ENCODE measurements around the gene NBAS. TPM values are rescaled to one million over a fixed set of nuclear protein-coding genes. Genes with fewer than 3 reads are reported as not detected.

Gene NBAS
- total RNA-seq, 3 donors from 2014 or later (not counting 1 experiment from before 2014, with no cell fraction given), result 27.8 to 34.7 (median 29.2) TPM

DNA sequence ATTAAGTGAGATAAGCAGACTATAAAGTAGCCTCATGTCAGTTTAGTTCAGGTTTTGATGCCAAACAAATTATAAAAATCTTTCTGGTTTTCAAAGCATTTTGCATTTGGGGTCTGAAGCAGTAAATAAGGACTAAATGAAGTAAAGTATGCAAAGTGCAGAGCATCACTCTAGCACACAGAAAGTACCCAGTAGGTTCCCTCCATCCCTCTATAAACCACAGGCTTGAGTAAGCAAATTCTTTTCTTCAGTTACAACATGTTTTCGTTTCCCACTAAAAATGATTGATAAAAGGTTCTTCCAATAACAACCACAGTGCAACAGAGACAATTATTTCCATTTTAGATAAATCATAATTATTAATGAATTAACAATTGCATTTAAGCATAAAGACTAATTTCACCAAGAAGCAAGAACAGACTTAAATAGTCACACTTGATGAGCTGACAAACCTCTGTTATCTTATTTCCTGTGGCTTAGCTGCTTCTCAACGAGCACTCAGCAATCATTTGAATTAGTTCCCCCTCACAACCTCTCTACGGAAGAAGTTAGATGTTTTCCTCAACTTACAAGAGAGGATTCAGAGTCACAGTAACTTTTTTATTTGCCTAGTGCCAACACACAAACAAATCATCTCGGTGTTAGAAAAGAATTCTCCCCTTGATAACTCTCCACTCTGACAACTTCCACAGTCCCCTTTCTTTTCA, 249.8 kb downstream of the NBAS start:
- Histone ChIP-seq H3K27me3 (ENCODE audit: control insufficient read depth, insufficient read depth, low read length) (no peaks in the 10 kb centered on the region), H3K9me3 (ENCODE audit: control insufficient read depth, insufficient read depth, low read length) (peaks cover 3% of the 10 kb centered on the region), H3K36me3 (ENCODE audit: control insufficient read depth, insufficient read depth, low read length) (peaks cover 6% of the 10 kb centered on the region), H3K27ac (ENCODE audit: low read length) (peak overlapping the region; percentile 67), H3K4me3 (ENCODE audit: low read length) (no peak overlapping the region), H3K4me1 (ENCODE audit: control insufficient read depth, insufficient read depth, low read length) (peaks cover 31% of the 10 kb centered on the region)
- intact Hi-C loops (cut with micrococcal nuclease), result no loop called here
- ATAC-seq, result peak; percentile 52 to 76 (median 74)
- Mint-ChIP-seq H3K27me3 (ENCODE audit: low read depth in 2 of 2) (no peaks in the 10 kb centered on the region), H3K9me3 (no peaks in the 10 kb centered on the region), H3K4me1 (peaks cover 57 to 72% of the 10 kb centered on the region in 2 donors), H3K36me3 (peaks cover 9% of the 10 kb centered on the region), H3K27ac (peak overlapping the region; percentile 83 to 85), H3K4me3 (peak overlapping the region; percentile 65)
- 3% methylated on average over 3 of the region's 4 CpGs for WGBS (ENCODE audit: insufficient coverage)
- no peak for TF ChIP-seq CTCF (IDR thresholded peaks at IDR 0.05)
- DNase-seq, result peak in 1 of 2 donors; percentile 27

GRCh38 chr2:15307526-15307925, 253.6 kb downstream of the NBAS start:
- 100% methylated on average over 1 of the region's 2 CpGs for WGBS (ENCODE audit: insufficient coverage)
- intact Hi-C loops (cut with micrococcal nuclease), result no loop called here
- Histone ChIP-seq H3K27ac (ENCODE audit: low read length) (no peak overlapping the region), H3K9me3 (ENCODE audit: control insufficient read depth, insufficient read depth, low read length) (no peaks in the 10 kb centered on the region), H3K4me3 (ENCODE audit: low read length) (no peak overlapping the region), H3K27me3 (ENCODE audit: control insufficient read depth, insufficient read depth, low read length) (no peaks in the 10 kb centered on the region), H3K4me1 (ENCODE audit: control insufficient read depth, insufficient read depth, low read length) (peaks cover 15% of the 10 kb centered on the region), H3K36me3 (ENCODE audit: control insufficient read depth, insufficient read depth, low read length) (peaks cover 18% of the 10 kb centered on the region)
- Mint-ChIP-seq H3K4me3 (no peak overlapping the region), H3K4me1 (peaks cover 36 to 45% of the 10 kb centered on the region in 2 donors), H3K9me3 (peaks cover 0 to 2% of the 10 kb centered on the region in 2 donors), H3K36me3 (peaks cover 20% of the 10 kb centered on the region), H3K27me3 (ENCODE audit: low read depth in 2 of 2) (no peaks in the 10 kb centered on the region), H3K27ac (no peak overlapping the region)
- ATAC-seq (no peak), DNase-seq (no peak)
- no peak for TF ChIP-seq CTCF (IDR thresholded peaks at IDR 0.05)

GRCh38 chr2:15306706-15307105, 254.4 kb downstream of the NBAS start:
- Histone ChIP-seq H3K27me3 (ENCODE audit: control insufficient read depth, insufficient read depth, low read length) (no peaks in the 10 kb centered on the region), H3K27ac (ENCODE audit: low read length) (no peak overlapping the region), H3K36me3 (ENCODE audit: control insufficient read depth, insufficient read depth, low read length) (peaks cover 25% of the 10 kb centered on the region), H3K9me3 (ENCODE audit: control insufficient read depth, insufficient read depth, low read length) (no peaks in the 10 kb centered on the region), H3K4me1 (ENCODE audit: control insufficient read depth, insufficient read depth, low read length) (peaks cover 7% of the 10 kb centered on the region), H3K4me3 (ENCODE audit: low read length) (no peak overlapping the region)
- intact Hi-C loops (cut with micrococcal nuclease), result no loop called here
- Mint-ChIP-seq H3K4me3 (no peak overlapping the region), H3K36me3 (peaks cover 22% of the 10 kb centered on the region), H3K27me3 (ENCODE audit: low read depth in 2 of 2) (no peaks in the 10 kb centered on the region), H3K4me1 (peaks cover 33 to 37% of the 10 kb centered on the region in 2 donors), H3K9me3 (peaks cover 0 to 2% of the 10 kb centered on the region in 2 donors), H3K27ac (no peak overlapping the region)
- no peak for ATAC-seq
- TF ChIP-seq CTCF (IDR thresholded peaks at IDR 0.05), result no peak
- DNase-seq, result no peak
- WGBS (ENCODE audit: insufficient coverage), result 98% methylated on average over 3 of the region's 3 CpGs

GRCh38 chr2:15303874-15304273, 257.3 kb downstream of the NBAS start:
- 75% methylated on average over 1 of the region's 2 CpGs for WGBS (ENCODE audit: insufficient coverage)
- Mint-ChIP-seq H3K4me3 (no peak overlapping the region), H3K27ac (no peak overlapping the region), H3K36me3 (peaks cover 28% of the 10 kb centered on the region), H3K27me3 (ENCODE audit: low read depth in 2 of 2) (no peaks in the 10 kb centered on the region), H3K4me1 (peaks cover 22 to 23% of the 10 kb centered on the region in 2 donors), H3K9me3 (peaks cover 0 to 2% of the 10 kb centered on the region in 2 donors)
- ATAC-seq (no peak), DNase-seq (no peak)
- intact Hi-C loops (cut with micrococcal nuclease), result no loop called here
- Histone ChIP-seq H3K9me3 (ENCODE audit: control insufficient read depth, insufficient read depth, low read length) (no peaks in the 10 kb centered on the region), H3K4me3 (ENCODE audit: low read length) (no peak overlapping the region), H3K36me3 (ENCODE audit: control insufficient read depth, insufficient read depth, low read length) (peaks cover 25% of the 10 kb centered on the region), H3K27me3 (ENCODE audit: control insufficient read depth, insufficient read depth, low read length) (no peaks in the 10 kb centered on the region), H3K27ac (ENCODE audit: low read length) (no peak overlapping the region), H3K4me1 (ENCODE audit: control insufficient read depth, insufficient read depth, low read length) (no peaks in the 10 kb centered on the region)
- TF ChIP-seq CTCF (IDR thresholded peaks at IDR 0.05), result no peak

All from natural killer cell (primary cell).